H9 (cell line): Measurements from ENCODE around the gene DCLK2. TPM values are rescaled to one million over a fixed set of nuclear protein-coding genes. Genes with fewer than 3 reads are reported as not detected.

ENCODE experiments used
- DNase-seq: peaks from one replicate; pipeline ENCODE4 v3.0.0-alpha.2; 2017
- H2AFZ ChIP-seq: one replicate; pipeline ENCODE4 v1.6.1; 2013; ENCODE audit warnings: mild to moderate bottlenecking, low read length, control low read depth, moderate library complexity
- H2AK5ac ChIP-seq: 2 replicates; pipeline ENCODE4 v1.6.1; 2013; ENCODE audit warnings: low read length, control low read depth, mixed read lengths; ENCODE audit not compliant: insufficient read length
- H2BK120ac ChIP-seq: one replicate; pipeline ENCODE4 v1.6.1; 2013; ENCODE audit warnings: low read depth, mild to moderate bottlenecking, low read length, control low read depth, inconsistent platforms; ENCODE audit not compliant: poor library complexity, severe bottlenecking
- H2BK12ac ChIP-seq: 2 replicates; pipeline ENCODE4 v1.6.1; 2013; ENCODE audit warnings: low read length, control low read depth, mixed read lengths, low read depth; ENCODE audit not compliant: insufficient read length
- H2BK15ac ChIP-seq: 2 replicates; pipeline ENCODE4 v1.6.1; 2013; ENCODE audit warnings: low read depth, low read length, control low read depth
- H2BK20ac ChIP-seq: one replicate; pipeline ENCODE4 v1.6.1; 2013; ENCODE audit warnings: low read depth, mild to moderate bottlenecking, low read length, control low read depth, inconsistent platforms; ENCODE audit not compliant: poor library complexity, severe bottlenecking
- H2BK5ac ChIP-seq: 2 replicates; pipeline ENCODE4 v1.6.1; 2013; ENCODE audit warnings: low read length, control low read depth, mixed read lengths; ENCODE audit not compliant: insufficient read length
- H3K14ac ChIP-seq: 2 replicates; pipeline ENCODE4 v1.6.1; 2013; ENCODE audit warnings: low read length, control low read depth; ENCODE audit not compliant: insufficient read depth
- H3K18ac ChIP-seq: 2 replicates; pipeline ENCODE4 v1.6.1; 2013; ENCODE audit warnings: low read depth, mild to moderate bottlenecking, mixed read lengths, low read length, control low read depth; ENCODE audit not compliant: insufficient read length
- H3K23ac ChIP-seq: 2 replicates; pipeline ENCODE4 v1.6.1; 2013; ENCODE audit warnings: low read length, control low read depth, mixed read lengths, low read depth; ENCODE audit not compliant: insufficient read length
- H3K23me2 ChIP-seq: 2 replicates; pipeline ENCODE4 v1.6.1; 2013; ENCODE audit warnings: low read depth, mild to moderate bottlenecking, mixed read lengths, low read length, control low read depth; ENCODE audit not compliant: insufficient read length, poor library complexity, severe bottlenecking
- H3K27ac ChIP-seq: 2 replicates; pipeline ENCODE4 v1.5.1; 2013; ENCODE audit warnings: low read length, control low read depth, mixed read lengths, low read depth; ENCODE audit not compliant: insufficient read length
- H3K27me3 ChIP-seq: 2 replicates; pipeline ENCODE4 v1.6.1; 2013; ENCODE audit warnings: low read length, control low read depth, inconsistent platforms; ENCODE audit not compliant: insufficient read depth
- H3K4ac ChIP-seq: 2 replicates; pipeline ENCODE4 v1.6.1; 2013; ENCODE audit warnings: low read depth, mild to moderate bottlenecking, control low read depth, inconsistent platforms, low read length, moderate library complexity
- H3K4me1 ChIP-seq: 2 replicates; pipeline ENCODE4 v1.6.1; 2013; ENCODE audit warnings: low read length, control low read depth, inconsistent platforms; ENCODE audit not compliant: insufficient read depth
- H3K4me2 ChIP-seq: 2 replicates; pipeline ENCODE4 v1.6.1; 2013; ENCODE audit warnings: low read length, control low read depth, mixed read lengths; ENCODE audit not compliant: insufficient read length, insufficient read depth
- H3K56ac ChIP-seq: 2 replicates; pipeline ENCODE4 v1.6.1; 2013; ENCODE audit warnings: low read depth, mild to moderate bottlenecking, mixed read lengths, low read length, control low read depth; ENCODE audit not compliant: insufficient read length
- H3K79me1 ChIP-seq: 2 replicates; pipeline ENCODE4 v1.6.1; 2013; ENCODE audit warnings: low read depth, mild to moderate bottlenecking, moderate library complexity, low read length, control low read depth, inconsistent platforms; ENCODE audit not compliant: insufficient read depth, poor library complexity, severe bottlenecking
- H3K79me2 ChIP-seq: 2 replicates; pipeline ENCODE4 v1.6.1; 2013; ENCODE audit warnings: low read length, control low read depth, inconsistent platforms; ENCODE audit not compliant: insufficient read depth
- H3K9ac ChIP-seq: 2 replicates; pipeline ENCODE4 v1.6.1; 2013; ENCODE audit warnings: low read length, control low read depth, mixed read lengths; ENCODE audit not compliant: insufficient read length; ENCODE audit errors: extremely low read depth
- H3K9me3 ChIP-seq: one replicate; pipeline ENCODE4 v1.6.1; 2013; ENCODE audit warnings: low read depth, low read length, inconsistent platforms; ENCODE audit not compliant: control insufficient read depth
- H3T11ph ChIP-seq: one replicate; pipeline ENCODE4 v1.6.1; 2013; ENCODE audit warnings: mild to moderate bottlenecking, low read length, control low read depth, inconsistent platforms
- H4K20me1 ChIP-seq: one replicate; pipeline ENCODE4 v1.6.1; 2013; ENCODE audit not compliant: control insufficient read depth, insufficient read length, insufficient read depth
- H4K5ac ChIP-seq: 2 replicates; pipeline ENCODE4 v1.6.1; 2013; ENCODE audit warnings: low read depth, mild to moderate bottlenecking, mixed read lengths, low read length, control low read depth; ENCODE audit not compliant: insufficient read length
- H4K8ac ChIP-seq: replicated peaks from 2 replicates; pipeline ENCODE4 v1.6.1; 2013; ENCODE audit warnings: low read length, control low read depth, mixed read lengths, low read depth; ENCODE audit not compliant: insufficient read length
- H4K91ac ChIP-seq: 2 replicates; pipeline ENCODE4 v1.6.1; 2013; ENCODE audit warnings: low read depth, mild to moderate bottlenecking, moderate library complexity, mixed read lengths, low read length, control low read depth; ENCODE audit not compliant: insufficient read length
- H3K27ac Mint-ChIP-seq, 3 experiments: 2 replicates in 2 of 3; 3 replicates in 1 of 3; pipeline ENCODE4 v1.8.0; 2020 to 2021; ENCODE audit warnings: mixed read lengths in 3 of 3, mild to moderate bottlenecking in 1 of 3, moderate library complexity in 1 of 3
- H3K27me3 Mint-ChIP-seq: 2 replicates; pipeline ENCODE4 v1.8.0; 2021; ENCODE audit warnings: low read depth, mild to moderate bottlenecking, moderate library complexity, mixed read lengths
- H3K36me3 Mint-ChIP-seq, 3 experiments: 2 replicates in 2 of 3; 3 replicates in 1 of 3; pipeline ENCODE4 v1.8.0; 2020 to 2021; ENCODE audit warnings: low read depth in 3 of 3, mixed read lengths in 3 of 3; ENCODE audit not compliant: insufficient read depth in 1 of 3
- H3K4me1 Mint-ChIP-seq, 2 experiments: 2 replicates each; pipeline ENCODE4 v1.8.0; 2020; ENCODE audit warnings: mixed read lengths in 2 of 2
- H3K4me3 Mint-ChIP-seq, 2 experiments: 2 replicates in 1 of 2; 3 replicates in 1 of 2; pipeline ENCODE4 v1.8.0; 2020 to 2021; ENCODE audit warnings: mild to moderate bottlenecking in 2 of 2, mixed read lengths in 2 of 2, moderate library complexity in 1 of 2
- H3K9me3 Mint-ChIP-seq, 2 experiments: 2 replicates in 1 of 2; 3 replicates in 1 of 2; pipeline ENCODE4 v1.8.0; 2020; ENCODE audit warnings: mild to moderate bottlenecking in 2 of 2, mixed read lengths in 2 of 2, moderate library complexity in 1 of 2
- WGBS: extraction: QIAGEN DNeasy Blood & Tissue Kit; methylation state at CpG from one replicate; pipeline ENCODE4 v1.1.7; 2013; ENCODE audit warnings: missing lambda C conversion rate, low lambda C conversion rate, mixed read lengths; ENCODE audit not compliant: insufficient read length; ENCODE audit errors: extremely low coverage; 5-methylcytosine and 5-hydroxymethylcytosine counted together
- total RNA-seq: library from RNA; stranded (reverse); gene quantifications from 2 replicates; pipeline ENCODE4 v1.2.1, GENCODE V29; 2021
- TF ChIP-seq, protein P1 (sequence below): fragments of 200-600 bp; sonication (generic); conservative IDR thresholded peaks from 3 replicates; pipeline ENCODE4 v1.8.0; 2021; ENCODE audit warnings: antibody characterized with exemption, mild to moderate bottlenecking

DCLK2 gene
- total RNA-seq, 1 experiment from 2014 or later: 0.33 TPM

DNA sequence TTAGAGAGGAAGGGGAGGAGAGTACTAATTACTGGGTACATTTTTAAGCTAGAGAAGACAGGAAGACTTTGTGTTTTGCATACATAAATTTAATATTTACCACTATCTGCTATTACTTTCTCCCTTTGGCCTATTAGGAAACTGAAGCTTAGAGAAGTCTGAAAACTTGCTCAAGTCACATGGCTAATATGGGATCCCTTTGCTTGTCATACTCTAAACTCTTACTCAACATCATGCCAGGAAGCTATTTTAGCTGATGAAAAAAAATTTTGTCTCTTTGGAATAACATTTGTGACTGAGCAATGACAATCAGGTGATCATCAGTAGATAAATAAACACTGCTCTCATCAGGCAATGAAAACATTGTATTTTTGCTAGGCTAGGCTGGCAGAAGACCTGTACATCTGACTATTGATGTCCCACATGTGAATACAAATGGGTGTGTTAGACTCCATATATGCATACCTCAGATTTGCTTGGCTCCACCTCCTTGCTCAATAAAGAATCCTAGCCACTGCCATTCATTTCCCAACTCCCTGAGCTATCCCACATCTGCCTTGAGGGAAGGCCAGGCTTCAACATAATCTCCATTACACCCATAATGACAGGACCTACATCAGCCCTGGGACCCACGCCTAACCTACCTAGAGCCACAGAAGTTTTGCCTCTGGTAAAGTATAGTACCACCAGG, 17.0 kb upstream of the DCLK2 start:
- Histone ChIP-seq H2BK20ac (no peak overlapping the region), H3K27ac (no peak overlapping the region), H3K14ac (no peak overlapping the region), H2AFZ (no peak overlapping the region), H3K18ac (no peak overlapping the region), H3K9me3 (no peaks in the 10 kb centered on the region), H3T11ph (no peak overlapping the region), H4K5ac (no peak overlapping the region), H3K27me3 (no peaks in the 10 kb centered on the region), H3K79me2 (no peaks in the 10 kb centered on the region), H2AK5ac (no peak overlapping the region), H2BK15ac (no peak overlapping the region), H3K4me2 (no peak overlapping the region), H3K4me1 (no peaks in the 10 kb centered on the region), H4K20me1 (no peaks in the 10 kb centered on the region), H4K91ac (no peak overlapping the region), H2BK12ac (no peak overlapping the region), H3K79me1 (no peaks in the 10 kb centered on the region), H3K23me2 (no peaks in the 10 kb centered on the region), H4K8ac (no peak overlapping the region), H3K4ac (no peak overlapping the region), H3K23ac (no peak overlapping the region), H3K9ac (no peak overlapping the region), H2BK120ac (no peak overlapping the region), H2BK5ac (no peak overlapping the region), H3K56ac (no peak overlapping the region)
- H3K27me3 Mint-ChIP-seq: no peaks in the 10 kb centered on the region
- no peaks in the 10 kb centered on the region for H3K4me1 Mint-ChIP-seq
- no peak overlapping the region for H3K4me3 Mint-ChIP-seq
- peaks cover 4 to 6% of the 10 kb centered on the region in 2 experiments; a peak in 4 of 5 replicates for H3K9me3 Mint-ChIP-seq
- no CpG with 5 or more reads among the region's 1 CpG for WGBS
- no peak for DNase-seq
- H3K27ac Mint-ChIP-seq: no peak overlapping the region
- peaks cover 0 to 2% (median 0%) of the 10 kb centered on the region in 3 experiments; a peak in 1 of 7 replicates for H3K36me3 Mint-ChIP-seq
- TF ChIP-seq, protein P1, sequence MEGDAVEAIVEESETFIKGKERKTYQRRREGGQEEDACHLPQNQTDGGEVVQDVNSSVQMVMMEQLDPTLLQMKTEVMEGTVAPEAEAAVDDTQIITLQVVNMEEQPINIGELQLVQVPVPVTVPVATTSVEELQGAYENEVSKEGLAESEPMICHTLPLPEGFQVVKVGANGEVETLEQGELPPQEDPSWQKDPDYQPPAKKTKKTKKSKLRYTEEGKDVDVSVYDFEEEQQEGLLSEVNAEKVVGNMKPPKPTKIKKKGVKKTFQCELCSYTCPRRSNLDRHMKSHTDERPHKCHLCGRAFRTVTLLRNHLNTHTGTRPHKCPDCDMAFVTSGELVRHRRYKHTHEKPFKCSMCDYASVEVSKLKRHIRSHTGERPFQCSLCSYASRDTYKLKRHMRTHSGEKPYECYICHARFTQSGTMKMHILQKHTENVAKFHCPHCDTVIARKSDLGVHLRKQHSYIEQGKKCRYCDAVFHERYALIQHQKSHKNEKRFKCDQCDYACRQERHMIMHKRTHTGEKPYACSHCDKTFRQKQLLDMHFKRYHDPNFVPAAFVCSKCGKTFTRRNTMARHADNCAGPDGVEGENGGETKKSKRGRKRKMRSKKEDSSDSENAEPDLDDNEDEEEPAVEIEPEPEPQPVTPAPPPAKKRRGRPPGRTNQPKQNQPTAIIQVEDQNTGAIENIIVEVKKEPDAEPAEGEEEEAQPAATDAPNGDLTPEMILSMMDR: no peak
